HFF-Myc (cell line): ENCODE results near the gene CES1.
"Not testable (repeated sequence)": the region's sequence is repeated elsewhere in the genome, so short reads cannot be mapped to it uniquely, and the experiment has no call there.

ENCODE experiments used
- DNase-seq: peaks from one replicate; pipeline ENCODE4 v3.0.0-alpha.2; 2011; ENCODE audit warnings: low read depth; ENCODE audit errors: extremely low read depth
- H3K4me3 ChIP-seq: replicated peaks from 2 replicates; pipeline ENCODE4 v1.5.1; 2011; ENCODE audit warnings: low read depth, mild to moderate bottlenecking, control low read depth, low read length
- TF ChIP-seq, protein P1 (sequence below): IDR thresholded peaks from 2 replicates; pipeline ENCODE4 v1.5.1; 2012; ENCODE audit warnings: mild to moderate bottlenecking, low read depth, low read length, control low read depth; ENCODE audit errors: missing control alignments

Gene CES1

DNA sequence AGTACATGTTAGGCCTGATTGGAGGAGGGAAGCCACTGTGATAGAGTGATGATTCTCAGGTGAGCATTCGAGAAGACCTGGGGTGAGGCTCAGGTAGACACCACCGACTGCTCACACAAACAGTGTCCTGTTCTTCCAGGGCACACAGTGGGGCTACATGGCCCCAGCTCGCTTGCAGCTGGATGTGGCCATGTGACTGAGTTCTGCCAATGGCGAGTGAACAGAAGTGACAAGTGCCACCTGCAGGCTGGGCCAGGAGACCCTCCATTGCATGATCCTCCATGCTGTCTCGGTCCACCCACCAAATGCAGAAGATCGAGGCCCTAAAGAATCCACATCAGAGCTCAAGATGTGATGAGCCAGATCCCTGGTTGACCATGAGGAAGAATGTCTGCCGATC lies 36.1 kb upstream of the CES1 start:
- TF ChIP-seq, protein P1, sequence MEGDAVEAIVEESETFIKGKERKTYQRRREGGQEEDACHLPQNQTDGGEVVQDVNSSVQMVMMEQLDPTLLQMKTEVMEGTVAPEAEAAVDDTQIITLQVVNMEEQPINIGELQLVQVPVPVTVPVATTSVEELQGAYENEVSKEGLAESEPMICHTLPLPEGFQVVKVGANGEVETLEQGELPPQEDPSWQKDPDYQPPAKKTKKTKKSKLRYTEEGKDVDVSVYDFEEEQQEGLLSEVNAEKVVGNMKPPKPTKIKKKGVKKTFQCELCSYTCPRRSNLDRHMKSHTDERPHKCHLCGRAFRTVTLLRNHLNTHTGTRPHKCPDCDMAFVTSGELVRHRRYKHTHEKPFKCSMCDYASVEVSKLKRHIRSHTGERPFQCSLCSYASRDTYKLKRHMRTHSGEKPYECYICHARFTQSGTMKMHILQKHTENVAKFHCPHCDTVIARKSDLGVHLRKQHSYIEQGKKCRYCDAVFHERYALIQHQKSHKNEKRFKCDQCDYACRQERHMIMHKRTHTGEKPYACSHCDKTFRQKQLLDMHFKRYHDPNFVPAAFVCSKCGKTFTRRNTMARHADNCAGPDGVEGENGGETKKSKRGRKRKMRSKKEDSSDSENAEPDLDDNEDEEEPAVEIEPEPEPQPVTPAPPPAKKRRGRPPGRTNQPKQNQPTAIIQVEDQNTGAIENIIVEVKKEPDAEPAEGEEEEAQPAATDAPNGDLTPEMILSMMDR, result no peak
- no peak for DNase-seq
- H3K4me3 ChIP-seq, result no peak overlapping the region

DNA sequence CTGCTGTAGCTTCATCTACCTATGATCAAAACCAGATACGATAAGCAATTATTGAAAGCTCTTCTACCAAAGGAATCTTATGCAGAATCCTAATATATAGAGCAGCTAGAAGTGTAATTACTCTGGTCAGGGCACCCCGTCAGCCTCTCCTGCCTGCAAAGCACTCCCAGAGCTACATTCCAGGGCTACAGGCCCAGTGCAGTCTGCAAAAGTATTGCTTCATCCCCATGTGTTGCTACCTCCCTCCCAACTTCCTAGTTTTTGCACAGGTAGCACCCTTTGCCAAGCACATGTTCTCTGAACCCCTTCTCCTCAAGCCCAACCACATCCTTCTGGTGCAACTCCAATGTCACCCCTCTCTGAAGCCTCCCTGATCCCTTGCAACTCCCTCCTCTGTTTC lies 35.2 kb upstream of the CES1 start:
- H3K4me3 ChIP-seq, result no peak overlapping the region
- TF ChIP-seq, protein P1, result no peak
- DNase-seq, result no peak

DNA sequence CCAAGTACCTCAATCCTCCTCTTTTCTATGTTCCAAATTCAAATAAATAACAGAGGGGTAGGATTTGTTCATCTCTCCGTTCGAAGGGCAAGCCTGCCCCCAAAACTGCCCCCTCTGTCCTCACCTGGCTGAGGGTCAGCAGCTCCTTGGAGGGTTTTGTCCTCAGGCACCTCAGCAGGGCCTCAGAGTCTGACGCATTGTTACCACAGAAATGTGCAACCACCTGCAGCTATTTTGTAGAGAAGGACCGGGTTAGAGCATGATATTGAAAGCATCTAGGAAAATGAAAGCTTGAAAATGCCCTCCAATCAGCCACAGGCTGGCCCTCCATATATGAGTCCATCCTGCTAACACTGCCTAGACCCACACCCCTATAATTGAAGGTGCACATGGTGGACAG lies 28.4 kb upstream of the CES1 start:
- no peak overlapping the region for H3K4me3 ChIP-seq
- DNase-seq, result no peak
- TF ChIP-seq, protein P1, result no peak

DNA sequence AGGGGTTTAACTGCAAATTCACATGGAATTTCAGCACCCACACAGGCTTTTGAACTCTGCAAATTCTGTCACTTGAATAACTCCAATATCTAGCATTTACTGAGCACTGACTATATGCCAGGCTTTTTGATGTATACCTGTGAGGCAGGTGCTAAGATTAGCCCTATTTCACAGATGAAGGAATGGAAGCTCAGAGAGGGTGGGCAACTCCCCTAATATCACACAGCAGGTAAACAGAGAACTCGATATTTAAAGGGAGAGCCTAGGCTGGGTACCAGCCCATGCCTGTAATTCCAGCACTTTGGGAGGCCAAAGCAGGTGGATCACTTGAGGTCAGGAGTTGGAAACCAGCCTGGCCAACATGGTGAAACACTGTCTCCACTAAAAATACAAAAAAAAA lies 24.8 kb upstream of the CES1 start:
- DNase-seq, H3K4me3 ChIP-seq: not testable (repeated sequence)

DNA sequence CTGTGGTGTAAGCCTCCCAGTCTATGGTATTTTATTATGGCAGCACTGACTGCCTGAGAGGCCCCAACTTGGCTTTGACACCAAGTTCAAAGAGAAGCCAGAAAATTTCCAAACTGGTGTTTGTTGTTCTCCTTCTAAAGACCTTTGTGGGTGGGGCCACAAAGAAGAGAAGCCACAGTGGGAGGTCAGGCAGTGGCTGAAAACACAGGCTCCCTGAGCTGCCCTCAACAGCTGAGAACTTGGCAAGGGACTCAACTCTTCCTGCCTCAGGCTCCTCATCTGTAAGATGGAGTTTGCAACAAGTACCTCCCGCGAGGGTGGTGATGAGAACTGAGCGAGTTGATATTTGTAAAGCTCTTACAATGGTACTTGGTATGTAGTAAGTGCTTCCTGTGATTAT lies 24.1 kb upstream of the CES1 start:
- no peak for DNase-seq
- TF ChIP-seq, protein P1, result no peak
- H3K4me3 ChIP-seq, result no peak overlapping the region

DNA sequence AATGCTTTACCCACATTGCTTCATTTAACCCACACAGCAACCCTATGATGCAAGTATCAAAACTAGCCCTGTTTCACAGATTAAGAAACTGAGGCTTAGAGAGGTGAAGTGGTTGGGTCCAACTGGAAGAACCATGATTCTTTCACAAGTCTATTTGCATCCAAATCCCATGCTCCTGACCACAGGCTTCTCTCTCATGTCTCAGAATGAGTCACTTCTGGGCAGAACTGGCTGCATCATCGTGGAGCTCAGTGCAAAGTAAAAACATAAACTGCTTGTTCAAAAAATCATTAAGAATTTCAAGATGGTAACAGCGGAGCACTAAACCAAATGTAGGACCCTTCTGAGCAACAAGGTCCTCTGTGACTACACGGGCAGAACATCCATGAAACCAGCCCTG lies 20.2 kb upstream of the CES1 start:
- no peak for DNase-seq
- H3K4me3 ChIP-seq, result no peak overlapping the region
- TF ChIP-seq, protein P1, result no peak

DNA sequence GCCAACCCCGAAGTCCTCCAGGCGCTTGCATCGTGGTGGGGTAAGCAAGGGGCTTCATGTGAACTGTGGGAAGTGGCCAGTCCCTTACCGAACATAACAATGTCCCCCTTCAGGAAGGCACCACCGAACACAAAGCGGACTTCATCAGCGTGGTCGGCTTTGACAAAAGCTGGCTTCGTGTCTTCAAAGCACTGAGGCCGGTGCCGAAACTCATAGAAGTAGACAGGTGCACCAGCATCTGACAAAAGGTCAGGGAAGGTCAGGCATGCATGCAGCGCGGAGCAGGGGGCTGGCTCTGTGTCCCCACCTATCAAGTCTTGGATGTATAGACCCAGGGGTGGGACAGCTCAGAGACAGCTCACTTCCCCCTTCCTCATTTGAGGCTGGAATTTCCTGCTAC lies 16.6 kb upstream of the CES1 start:
- DNase-seq, result no peak
- TF ChIP-seq, protein P1, result no peak
- no peak overlapping the region for H3K4me3 ChIP-seq
